Measurements from ENCODE around the gene INPP1. TPM values are rescaled to one million over a fixed set of nuclear protein-coding genes. Genes with fewer than 3 reads are reported as not detected.

The INPP1 gene
- total RNA-seq, 1 donor from 2014 or later, result 15.4 TPM

DNA sequence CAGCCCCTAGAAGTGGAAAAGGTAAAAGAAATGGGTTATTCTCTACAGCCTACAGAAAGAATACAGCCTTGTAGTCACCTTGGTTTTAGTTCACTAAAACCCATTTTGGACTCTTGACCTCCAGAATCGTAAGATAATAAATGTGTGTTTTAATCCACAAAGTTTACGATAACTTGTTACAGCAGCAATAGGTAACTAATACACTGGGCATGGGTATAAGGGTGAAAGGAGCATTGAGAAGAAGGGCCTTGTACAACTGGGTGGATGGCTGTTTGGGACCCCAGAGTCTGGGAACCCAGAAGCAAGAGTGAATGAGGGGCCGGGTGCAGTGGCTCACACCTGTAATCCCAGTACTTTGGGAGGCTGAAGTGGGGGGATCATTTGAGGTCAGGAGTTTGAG, 62.6 kb downstream of the INPP1 start:
- Mint-ChIP-seq H3K4me1 (ENCODE audit: low read depth) (no peaks in the 10 kb centered on the region), H3K9me3 (ENCODE audit: low read depth) (no peaks in the 10 kb centered on the region)
- TF ChIP-seq CTCF (IDR thresholded peaks at IDR 0.05; ENCODE audit: unreplicated experiment), result no peak

DNA sequence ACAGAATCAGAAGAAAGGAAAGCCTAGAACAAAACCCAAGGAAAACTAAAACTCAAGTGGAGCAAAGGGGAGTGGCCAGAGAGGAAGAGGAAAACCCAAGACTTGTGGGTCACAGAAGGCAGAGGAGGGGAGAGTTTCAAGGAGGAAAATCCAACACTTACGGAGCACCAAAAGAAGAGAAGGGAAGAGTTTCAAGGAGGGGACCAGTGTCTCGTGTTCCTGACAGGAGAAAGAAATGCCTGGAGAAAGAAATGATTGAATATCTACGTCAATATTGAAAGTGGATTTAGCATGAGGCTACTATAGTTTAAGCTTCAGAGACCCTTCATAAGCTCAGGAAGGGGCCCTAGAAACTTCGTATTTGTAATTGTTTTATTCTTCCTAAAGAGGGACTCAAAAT, 63.4 kb downstream of the INPP1 start:
- DNase-seq (ENCODE audit: low spot score, unreplicated experiment), result no peak
- no peaks in the 10 kb centered on the region for H3K9me3 Mint-ChIP-seq (ENCODE audit: low read depth)
- TF ChIP-seq CTCF (IDR thresholded peaks at IDR 0.05; ENCODE audit: unreplicated experiment), result no peak
- H3K27ac Mint-ChIP-seq, result no peak overlapping the region
- peaks cover 18% of the 10 kb centered on the region for H3K27me3 Mint-ChIP-seq
- peaks cover 1% of the 10 kb centered on the region for H3K4me1 Mint-ChIP-seq (ENCODE audit: low read depth)
- peak overlapping the region; percentile 77 for H3K4me3 Mint-ChIP-seq (ENCODE audit: low read depth)
- no peaks in the 10 kb centered on the region for H3K36me3 Mint-ChIP-seq (ENCODE audit: insufficient read depth)

More for the DNA sequence above, 62.6 kb downstream of the INPP1 start:
- Mint-ChIP-seq H3K27ac (no peak overlapping the region), H3K27me3 (peaks cover 18% of the 10 kb centered on the region), H3K36me3 (ENCODE audit: insufficient read depth) (no peaks in the 10 kb centered on the region), H3K4me3 (ENCODE audit: low read depth) (no peak overlapping the region)
- DNase-seq (ENCODE audit: low spot score, unreplicated experiment), result no peak

DNA sequence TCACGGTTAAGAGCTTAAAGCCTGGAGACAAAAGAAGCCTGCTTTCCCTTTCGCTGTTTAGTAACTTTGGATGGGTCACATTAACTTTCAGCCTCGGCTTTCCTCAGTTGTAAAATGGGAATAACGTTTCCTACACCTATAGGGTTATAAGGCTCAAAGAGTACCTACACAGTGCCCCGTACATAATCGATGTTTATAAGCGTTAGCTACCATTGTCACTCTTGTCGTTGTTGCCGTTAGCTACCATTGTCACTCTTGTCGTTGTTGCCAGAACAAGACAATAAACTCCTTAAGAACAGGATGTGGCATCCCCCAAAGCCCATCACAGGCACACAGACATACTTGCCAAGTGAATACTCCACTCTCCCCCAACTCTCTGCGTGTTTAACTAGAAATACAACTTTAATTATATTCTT, 63.9 kb downstream of the INPP1 start:
- Mint-ChIP-seq H3K4me3 (ENCODE audit: low read depth) (peak overlapping the region; percentile 77), H3K36me3 (ENCODE audit: insufficient read depth) (no peaks in the 10 kb centered on the region), H3K4me1 (ENCODE audit: low read depth) (peaks cover 1% of the 10 kb centered on the region), H3K27me3 (peaks cover 18% of the 10 kb centered on the region), H3K9me3 (ENCODE audit: low read depth) (no peaks in the 10 kb centered on the region), H3K27ac (peak overlapping the region; percentile 80)
- no peak for DNase-seq (ENCODE audit: low spot score, unreplicated experiment)
- TF ChIP-seq CTCF (IDR thresholded peaks at IDR 0.05; ENCODE audit: unreplicated experiment), result no peak

GRCh38 chr2:190407662-190408537, 64.5 kb downstream of the INPP1 start, which contains the start of gene MFSD6:
TSS of gene MFSD6 (plus strand) at chr2:190408355. CDS start at chr2:190436030, 27,675 bp downstream.
- no peak for TF ChIP-seq CTCF (IDR thresholded peaks at IDR 0.05; ENCODE audit: unreplicated experiment)
- Mint-ChIP-seq H3K9me3 (ENCODE audit: low read depth) (no peaks in the 10 kb centered on the region), H3K27me3 (peaks cover 18% of the 10 kb centered on the region), H3K27ac (peak within 1 kb of the TSS; percentile 80), H3K4me3 (ENCODE audit: low read depth) (peak within 1 kb of the TSS; percentile 77), H3K4me1 (ENCODE audit: low read depth) (peaks cover 1% of the 10 kb centered on the region), H3K36me3 (ENCODE audit: insufficient read depth) (no peaks in the 10 kb centered on the region)
- peak; percentile 60 for DNase-seq (ENCODE audit: low spot score, unreplicated experiment)

- DNase-seq (ENCODE audit: low spot score, unreplicated experiment), result peak; percentile 27
- no peak for TF ChIP-seq CTCF (IDR thresholded peaks at IDR 0.05; ENCODE audit: unreplicated experiment)
- Mint-ChIP-seq H3K4me3 (ENCODE audit: low read depth) (peak overlapping the region; percentile 77), H3K4me1 (ENCODE audit: low read depth) (peaks cover 1% of the 10 kb centered on the region), H3K27ac (no peak overlapping the region), H3K9me3 (ENCODE audit: low read depth) (no peaks in the 10 kb centered on the region), H3K27me3 (peaks cover 18% of the 10 kb centered on the region), H3K36me3 (ENCODE audit: insufficient read depth) (no peaks in the 10 kb centered on the region)
Measured at GRCh38 chr2:190408538-190409271, 65.3 kb downstream of the INPP1 start.

Data from progenitor cell of endocrine pancreas (in vitro differentiated cells).